OCI-LY1 (cell line): Measurements from ENCODE around the gene MED27.

Experiments used
- EZH2 ChIP-seq: fragments of 200-600 bp; sonication (generic), shearing (Covaris generic); IDR thresholded peaks from 2 replicates; pipeline ENCODE4 v1.8.0; 2017; ENCODE audit warnings: borderline replicate concordance, mixed run types, mild to moderate bottlenecking, antibody characterized with exemption, low read length, moderate library complexity, mixed read lengths
- TF ChIP-seq, protein P1 (sequence below): fragments of 200-600 bp; sonication (generic), shearing (Covaris generic); IDR thresholded peaks from 2 replicates; pipeline ENCODE4 v1.5.1; 2017; ENCODE audit warnings: mild to moderate bottlenecking, antibody characterized with exemption, low read length, moderate library complexity, mixed read lengths

DNA sequence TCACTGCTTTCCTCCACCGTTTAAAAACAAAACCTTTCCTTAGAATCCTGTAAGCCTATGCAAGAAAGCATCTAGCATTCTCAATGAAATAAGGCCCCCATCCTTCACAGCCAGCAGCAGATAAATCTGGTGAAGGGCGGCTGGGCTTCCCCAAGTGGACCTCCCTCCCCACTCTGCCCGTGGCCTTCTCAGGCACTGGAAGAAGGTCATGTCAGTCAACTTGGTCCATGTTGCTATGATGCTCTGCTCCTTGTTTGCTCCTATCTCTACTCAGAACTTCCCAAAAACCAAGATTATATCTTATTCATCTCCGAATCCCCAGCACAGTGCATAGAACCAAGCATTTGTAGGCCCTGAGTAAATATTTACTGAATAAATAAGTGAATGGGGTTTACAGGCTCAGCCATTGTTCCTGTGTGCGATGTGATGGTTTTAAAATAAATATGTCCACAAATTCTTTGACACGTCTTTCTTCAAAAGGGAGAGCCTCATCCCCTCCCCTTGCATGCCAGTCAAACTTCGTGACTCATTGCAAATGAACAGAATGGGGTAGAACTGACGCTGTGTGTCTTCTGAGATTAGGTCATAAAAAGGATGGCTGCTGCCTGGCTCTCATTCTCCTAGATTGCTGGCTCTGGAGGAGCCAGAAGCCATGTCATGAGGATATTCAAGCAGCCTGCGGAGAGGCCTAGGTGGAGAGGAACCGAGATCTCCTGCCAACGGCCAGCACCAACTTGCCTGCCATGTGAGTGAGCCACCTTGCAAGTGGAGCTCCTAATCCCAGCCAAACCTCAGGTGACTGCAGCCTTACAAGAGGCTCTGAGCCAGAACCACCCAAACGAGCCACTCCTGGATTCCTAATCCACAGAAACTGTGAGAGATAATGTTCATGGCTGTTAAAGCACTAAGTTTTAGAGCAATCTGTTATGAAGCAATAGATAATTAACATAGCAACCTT lies 70.5 kb downstream of the MED27 start:
- TF ChIP-seq, protein P1, sequence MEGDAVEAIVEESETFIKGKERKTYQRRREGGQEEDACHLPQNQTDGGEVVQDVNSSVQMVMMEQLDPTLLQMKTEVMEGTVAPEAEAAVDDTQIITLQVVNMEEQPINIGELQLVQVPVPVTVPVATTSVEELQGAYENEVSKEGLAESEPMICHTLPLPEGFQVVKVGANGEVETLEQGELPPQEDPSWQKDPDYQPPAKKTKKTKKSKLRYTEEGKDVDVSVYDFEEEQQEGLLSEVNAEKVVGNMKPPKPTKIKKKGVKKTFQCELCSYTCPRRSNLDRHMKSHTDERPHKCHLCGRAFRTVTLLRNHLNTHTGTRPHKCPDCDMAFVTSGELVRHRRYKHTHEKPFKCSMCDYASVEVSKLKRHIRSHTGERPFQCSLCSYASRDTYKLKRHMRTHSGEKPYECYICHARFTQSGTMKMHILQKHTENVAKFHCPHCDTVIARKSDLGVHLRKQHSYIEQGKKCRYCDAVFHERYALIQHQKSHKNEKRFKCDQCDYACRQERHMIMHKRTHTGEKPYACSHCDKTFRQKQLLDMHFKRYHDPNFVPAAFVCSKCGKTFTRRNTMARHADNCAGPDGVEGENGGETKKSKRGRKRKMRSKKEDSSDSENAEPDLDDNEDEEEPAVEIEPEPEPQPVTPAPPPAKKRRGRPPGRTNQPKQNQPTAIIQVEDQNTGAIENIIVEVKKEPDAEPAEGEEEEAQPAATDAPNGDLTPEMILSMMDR: no peak
- TF ChIP-seq EZH2: no peak
